IMR-90 (cell line): ENCODE results near the gene PLA2G4B. TPM values are rescaled to one million over a fixed set of nuclear protein-coding genes. Genes with fewer than 3 reads are reported as not detected.

Source experiments
- ATAC-seq: fragments of 200-7000 bp; cut with Tn5 transposase; 2 replicates; pipeline ENCODE4 v1.9.1; 2020; ENCODE audit warnings: low read depth, mild to moderate bottlenecking, moderate library complexity
- BruUV-seq: library from RNA; stranded (reverse); fragments of 400-500 nt; replicated peaks from 2 replicates; lab custom pipeline; 2021; lab: Mats Ljungman, UMichigan
- CTCF ChIA-PET: fragments of 300-600 bp; formaldehyde crosslinking; extraction: SDS; loops from one replicate; lab custom pipeline; 2021; ENCODE audit warnings: antibody characterized with exemption; lab: Yijun Ruan, JAX
- POLR2A ChIA-PET: fragments of 300-600 bp; sonication (Branson Sonifier 250); formaldehyde crosslinking; loops from one replicate; lab custom pipeline; 2022; ENCODE audit warnings: antibody characterized with exemption; ENCODE audit not compliant: unreplicated experiment; lab: Charles Lee
- DNase-seq: peaks from one replicate; pipeline ENCODE4 v3.0.0; 2013
- H2AFZ ChIP-seq: replicated peaks from 2 replicates; pipeline ENCODE3; 2013; ENCODE audit warnings: low read length, mild to moderate bottlenecking; ENCODE audit not compliant: poor library complexity
- H2AK5ac ChIP-seq: 2 replicates; pipeline ENCODE4 v1.6.1; 2013; ENCODE audit warnings: low read depth, low read length, inconsistent platforms
- H2AK9ac ChIP-seq: replicated peaks from 2 replicates; pipeline ENCODE3; 2013; ENCODE audit warnings: mild to moderate bottlenecking, low read depth, low read length, moderate library complexity; ENCODE audit not compliant: poor library complexity
- H2BK120ac ChIP-seq: 2 replicates; pipeline ENCODE4 v1.6.1; 2013; ENCODE audit warnings: low read depth, low read length, inconsistent platforms
- H2BK15ac ChIP-seq: 3 replicates; pipeline ENCODE4 v1.6.1; 2013; ENCODE audit warnings: low read depth, low read length, inconsistent platforms
- H2BK20ac ChIP-seq: 2 replicates; pipeline ENCODE4 v1.6.1; 2013; ENCODE audit warnings: low read depth, mild to moderate bottlenecking, inconsistent platforms, low read length, moderate library complexity
- H2BK5ac ChIP-seq: 2 replicates; pipeline ENCODE4 v1.6.1; 2013; ENCODE audit warnings: mild to moderate bottlenecking, low read depth, low read length, inconsistent platforms; ENCODE audit not compliant: poor library complexity, severe bottlenecking
- H3K14ac ChIP-seq: replicated peaks from 2 replicates; pipeline ENCODE4 v1.6.1; 2013; ENCODE audit warnings: low read depth, low read length, inconsistent platforms
- H3K18ac ChIP-seq: 2 replicates; pipeline ENCODE4 v1.6.1; 2013; ENCODE audit warnings: low read depth, low read length, control low read depth
- H3K23ac ChIP-seq: 2 replicates; pipeline ENCODE4 v1.6.1; 2013; ENCODE audit warnings: low read depth, low read length, inconsistent platforms
- H3K27ac ChIP-seq: 2 replicates; pipeline ENCODE4 v1.5.1; 2013; ENCODE audit warnings: mild to moderate bottlenecking, control low read depth, low read length; ENCODE audit not compliant: insufficient read depth
- H3K27me3 ChIP-seq: 2 replicates; pipeline ENCODE4 v1.6.1; 2013; ENCODE audit warnings: low read length; ENCODE audit not compliant: control insufficient read depth, insufficient read depth
- H3K36me3 ChIP-seq: 2 replicates; pipeline ENCODE4 v1.6.1; 2013; ENCODE audit warnings: low read length, mixed read lengths; ENCODE audit not compliant: control insufficient read depth, insufficient read depth
- H3K4ac ChIP-seq: 2 replicates; pipeline ENCODE4 v1.6.1; 2013; ENCODE audit warnings: low read depth, low read length, inconsistent platforms
- H3K4me1 ChIP-seq: 2 replicates; pipeline ENCODE4 v1.6.1; 2013; ENCODE audit warnings: low read length, mixed read lengths; ENCODE audit not compliant: control insufficient read depth, insufficient read depth
- H3K4me2 ChIP-seq: 2 replicates; pipeline ENCODE4 v1.6.1; 2013; ENCODE audit warnings: low read depth, mild to moderate bottlenecking, control low read depth, low read length, moderate library complexity
- H3K4me3 ChIP-seq: 2 replicates; pipeline ENCODE4 v1.5.1; 2013; ENCODE audit warnings: low read depth, mild to moderate bottlenecking, control low read depth, low read length, moderate library complexity; ENCODE audit not compliant: insufficient read depth
- H3K56ac ChIP-seq: 2 replicates; pipeline ENCODE4 v1.6.1; 2013; ENCODE audit warnings: low read length, inconsistent platforms; ENCODE audit not compliant: insufficient read depth; ENCODE audit errors: extremely low read depth
- H3K79me1 ChIP-seq, 2 experiments: 2 replicates each; pipeline ENCODE4 v1.6.1; 2013; ENCODE audit warnings: low read length in 2 of 2, inconsistent platforms in 1 of 2, low read depth in 1 of 2
- H3K9ac ChIP-seq: 2 replicates; pipeline ENCODE4 v1.6.1; 2013; ENCODE audit warnings: low read depth, low read length, control low read depth
- H3K9me1 ChIP-seq: 2 replicates; pipeline ENCODE4 v1.6.1; 2013; ENCODE audit warnings: low read length, inconsistent platforms; ENCODE audit not compliant: insufficient read depth
- H3K9me3 ChIP-seq: 2 replicates; pipeline ENCODE4 v1.6.1; 2013; ENCODE audit warnings: low read length; ENCODE audit not compliant: control insufficient read depth, insufficient read depth
- H4K20me1 ChIP-seq: 2 replicates; pipeline ENCODE4 v1.6.1; 2013; ENCODE audit warnings: low read length, inconsistent platforms; ENCODE audit not compliant: insufficient read depth
- H4K5ac ChIP-seq: 2 replicates; pipeline ENCODE4 v1.6.1; 2013; ENCODE audit warnings: mild to moderate bottlenecking, low read depth, low read length, control low read depth
- H4K8ac ChIP-seq, 2 experiments: 2 replicates each; pipeline ENCODE4 v1.6.1; 2013; ENCODE audit warnings: low read depth in 2 of 2, low read length in 2 of 2, control low read depth in 1 of 2, inconsistent platforms in 1 of 2
- H4K91ac ChIP-seq: 2 replicates; pipeline ENCODE4 v1.6.1; 2013; ENCODE audit warnings: low read depth, low read length, inconsistent platforms; ENCODE audit not compliant: insufficient read depth
- BHLHE40 ChIP-seq: fragments of 150-350 bp; IDR thresholded peaks from 2 replicates; pipeline ENCODE4 v1.6.1; 2016; ENCODE audit warnings: mild to moderate bottlenecking, low read depth, low read length
- CEBPB ChIP-seq: IDR thresholded peaks from 2 replicates; pipeline ENCODE4 v1.6.1; 2012; ENCODE audit warnings: low read depth, low read length, improper control_type of control experiment
- CHD1 ChIP-seq: IDR thresholded peaks from 2 replicates; pipeline ENCODE4 v1.6.1; 2012; ENCODE audit warnings: low read depth, low read length, improper control_type of control experiment
- FOS ChIP-seq: fragments of 150-350 bp; IDR thresholded peaks from 2 replicates; pipeline ENCODE4 v1.6.1; 2016; ENCODE audit warnings: low read depth, low read length
- MAZ ChIP-seq: IDR thresholded peaks from 2 replicates; pipeline ENCODE4 v1.6.1; 2012; ENCODE audit warnings: low read depth, mild to moderate bottlenecking, low read length, improper control_type of control experiment, moderate library complexity, borderline replicate concordance
- MXI1 ChIP-seq: IDR thresholded peaks from 2 replicates; pipeline ENCODE4 v1.6.1; 2012; ENCODE audit warnings: low read depth, mild to moderate bottlenecking, low read length, moderate library complexity, borderline replicate concordance
- NFE2L2 ChIP-seq: fragments of 150-350 bp; IDR thresholded peaks from 2 replicates; pipeline ENCODE4 v1.6.1; 2016; ENCODE audit warnings: low read depth, mild to moderate bottlenecking, low read length
- RAD21 ChIP-seq: IDR thresholded peaks from 2 replicates; pipeline ENCODE4 v1.6.1; 2012; ENCODE audit warnings: low read length, improper control_type of control experiment
- RCOR1 ChIP-seq: IDR thresholded peaks from 2 replicates; pipeline ENCODE4 v1.6.1; 2012; ENCODE audit warnings: mild to moderate bottlenecking, low read length, improper control_type of control experiment; ENCODE audit not compliant: insufficient replicate concordance
- RFX5 ChIP-seq: IDR thresholded peaks from 2 replicates; pipeline ENCODE4 v1.8.0; 2012; ENCODE audit warnings: low read depth, mild to moderate bottlenecking, low read length, moderate library complexity
- SMC3 ChIP-seq: fragments of 150-350 bp; IDR thresholded peaks from 2 replicates; pipeline ENCODE4 v1.6.1; 2016; ENCODE audit warnings: low read depth, mild to moderate bottlenecking, antibody characterized with exemption, low read length, moderate library complexity
- USF2 ChIP-seq: fragments of 150-350 bp; IDR thresholded peaks from 2 replicates; pipeline ENCODE4 v1.6.1; 2017; ENCODE audit warnings: mild to moderate bottlenecking, antibody characterized with exemption, low read length, low read depth
- WGBS, 2 experiments: methylation state at CpG; one replicate each; pipeline versions ENCODE4 v1.1.5 to v1.1.7; 2013; ENCODE audit warnings: missing lambda C conversion rate in 2 of 2; ENCODE audit not compliant: insufficient read length in 1 of 2; ENCODE audit errors: extremely low coverage in 2 of 2; 5-methylcytosine and 5-hydroxymethylcytosine counted together
- dilution Hi-C: fragments of 300-500 bp; cut with HindIII; formaldehyde crosslinking; loops from one replicate; pipeline ENCODE4 v1.14.3; 2018; ENCODE audit warnings: low sequenced_read_pairs; ENCODE audit not compliant: unreplicated experiment
- in situ Hi-C: fragments of 300-500 bp; cut with MboI; formaldehyde crosslinking; loops from 3 replicates; pipeline ENCODE4 v1.14.3; 2019; ENCODE audit warnings: low sequenced_read_pairs, inconsistent platforms, mixed read lengths
- intact Hi-C: fragments of 100-400 bp; cut with micrococcal nuclease; formaldehyde crosslinking; loops from 2 replicates; pipeline ENCODE4 v1.10.0; 2022
- polyA plus RNA-seq, 3 experiments: library from polyadenylated mRNA; depleted of rRNA; stranded (reverse); fragments of >200 nt; gene quantifications; 2 replicates each; pipeline ENCODE4 v1.2.3, GENCODE V29; 2012; ENCODE audit warnings: low replicate concordance in 1 of 3
- total RNA-seq: library from RNA; depleted of rRNA; stranded (reverse); fragments of >200 nt; gene quantifications from 2 replicates; pipeline ENCODE4 v1.2.3, GENCODE V29; 2012
- TF ChIP-seq, protein P1 (sequence below): fragments of 150-350 bp; IDR thresholded peaks from 2 replicates; pipeline ENCODE4 v1.6.1; 2016; ENCODE audit warnings: low read depth, mild to moderate bottlenecking, low read length, moderate library complexity, borderline replicate concordance

The PLA2G4B gene
- total and polyA plus RNA-seq, 2 of the 4 experiments (the other 2 are of a cell fraction), result 0.18 to 3.1 TPM

GRCh38 chr15:41804361-41804760 lies 34.3 kb upstream of the PLA2G4B start:
- Histone ChIP-seq H3K18ac (no peak overlapping the region), H2AFZ (no peak overlapping the region), H3K4me3 (no peak overlapping the region), H3K27me3 (no peaks in the 10 kb centered on the region), H2BK120ac (no peak overlapping the region), H3K4me2 (no peak overlapping the region), H3K23ac (0 out of 2 replicates have a peak overlapping the region, but pooled peaks have one; percentile 4), H3K4ac (no peak overlapping the region), H4K91ac (no peak overlapping the region), H3K79me1 (peaks cover 33 to 74% of the 10 kb centered on the region in 2 experiments), H2AK9ac (no peak overlapping the region), H3K4me1 (peaks cover 4% of the 10 kb centered on the region), H3K9me3 (no peaks in the 10 kb centered on the region), H3K36me3 (peaks cover 12% of the 10 kb centered on the region), H3K27ac (no peak overlapping the region), H4K8ac (no peak overlapping the region), H3K9me1 (peaks cover 25% of the 10 kb centered on the region), H4K20me1 (0 out of 2 replicates have a peak, but pooled peaks cover 3% of the 10 kb centered on the region), H2BK5ac (no peak overlapping the region), H3K9ac (no peak overlapping the region), H3K14ac (no peak overlapping the region), H2BK20ac (no peak overlapping the region), H3K56ac (no peak overlapping the region), H2AK5ac (no peak overlapping the region), H4K5ac (no peak overlapping the region), H2BK15ac (no peak overlapping the region)
- intact Hi-C loops, result no loop called here
- in situ Hi-C loops, result no loop called here
- BruUV-seq, result no TSS peak
- TF ChIP-seq NFE2L2 (no peak), RAD21 (no peak), RFX5 (no peak), CEBPB (no peak), RCOR1 (no peak), SMC3 (no peak), BHLHE40 (no peak), USF2 (no peak), MAZ (no peak), FOS (no peak), CHD1 (no peak), MXI1 (no peak)
- TF ChIP-seq, protein P1, sequence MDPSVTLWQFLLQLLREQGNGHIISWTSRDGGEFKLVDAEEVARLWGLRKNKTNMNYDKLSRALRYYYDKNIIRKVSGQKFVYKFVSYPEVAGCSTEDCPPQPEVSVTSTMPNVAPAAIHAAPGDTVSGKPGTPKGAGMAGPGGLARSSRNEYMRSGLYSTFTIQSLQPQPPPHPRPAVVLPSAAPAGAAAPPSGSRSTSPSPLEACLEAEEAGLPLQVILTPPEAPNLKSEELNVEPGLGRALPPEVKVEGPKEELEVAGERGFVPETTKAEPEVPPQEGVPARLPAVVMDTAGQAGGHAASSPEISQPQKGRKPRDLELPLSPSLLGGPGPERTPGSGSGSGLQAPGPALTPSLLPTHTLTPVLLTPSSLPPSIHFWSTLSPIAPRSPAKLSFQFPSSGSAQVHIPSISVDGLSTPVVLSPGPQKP, result no peak
- no CpG with 5 or more reads among the region's 2 CpGs for WGBS, 2 experiments
- ChIA-PET POLR2A (no interaction called here), CTCF (no interaction called here)
- dilution Hi-C loops, result no loop called here
- DNase-seq, result no peak
- no peak for ATAC-seq
